ENCODE results near the gene HNRNPA3. TPM values are rescaled to one million over a fixed set of nuclear protein-coding genes. Genes with fewer than 3 reads are reported as not detected.

HNRNPA3 gene
- total and polyA plus RNA-seq, 10 of the 15 experiments (the other 5 are each of a cell fraction or from before 2014, with no cell fraction given) = 40.4 to 343 (median 206) TPM

- ChIA-PET SMC1A (ENCODE audit: uncharacterized antibody, unreplicated experiment) (interaction anchor here (0.8 to 2.3 kb wide), 7 partner anchors 9 to 91 kb away, joined by 3 to 9 read pairs (median 3); no protein-coding TSS in a partner anchor), POLR2A (interaction anchor here (0.6 to 0.9 kb wide), 3 partner anchors 8 to 238 kb away, joined by 3 to 4 read pairs (median 3); no protein-coding TSS in a partner anchor), CTCF (interaction anchor here (0.6 to 3.2 kb wide), 12 partner anchors 9 to 142 kb away, joined by 3 to 17 read pairs (median 4); partner anchors contain the start of gene NFE2L2), RAD21 (ENCODE audit: unreplicated experiment) (interaction anchor here (1.1 to 1.4 kb wide), 2 partner anchors 42 to 90 kb away, joined by 3 to 5 read pairs; no protein-coding TSS in a partner anchor)
- FAIRE-seq = no peak
- Histone ChIP-seq H3K9ac (ENCODE audit: control insufficient read depth, insufficient read depth, low read length) (no peak overlapping the region), H3K36me3 (ENCODE audit: control insufficient read depth in 2 of 2, insufficient read depth in 2 of 2, low read length in 1 of 2) (peaks cover 0 to 11% of the 10 kb centered on the region in 2 experiments; a peak in 3 of 4 replicates), H2AFZ (ENCODE audit: control insufficient read depth, low read depth, low read length) (no peak overlapping the region), H3K4me3 (no peak overlapping the region), H3K9me3 (replicated peaks; ENCODE audit: control insufficient read depth, insufficient read depth, low read length) (peaks cover 6% of the 10 kb centered on the region; the same call in 2 of the 3 replicates), H3K27ac (ENCODE audit: control insufficient read depth, insufficient read depth) (no peak overlapping the region), H3K27me3 (replicated peaks in 1 of 2; ENCODE audit: control insufficient read depth in 2 of 2, insufficient read depth in 2 of 2, low read length in 1 of 2) (no peaks in the 10 kb centered on the region), H3K4me1 (ENCODE audit: control insufficient read depth, insufficient read depth, low read length) (no peaks in the 10 kb centered on the region), H3K79me2 (ENCODE audit: control insufficient read depth, insufficient read depth, low read length) (peaks cover 97% of the 10 kb centered on the region), H3K4me2 (ENCODE audit: control insufficient read depth, insufficient read depth) (no peak overlapping the region), H4K20me1 (ENCODE audit: control insufficient read depth, insufficient read depth) (peaks cover 3% of the 10 kb centered on the region)
- DNase-seq (ENCODE audit: low read depth, low spot score) = no peak
- peak; percentile 9; the same call in 1 of the 3 replicates for ATAC-seq
- in situ Hi-C loops (cut with MboI) (no loop called here), intact Hi-C loops (cut with micrococcal nuclease; ENCODE audit: unreplicated experiment) (no loop called here)
- BruUV-seq (replicated peaks) = no TSS peak
- TF ChIP-seq CHD4 (IDR thresholded peaks at IDR 0.05) (no peak), PML (IDR thresholded peaks at IDR 0.05; ENCODE audit: low read length) (no peak), RAD21 (IDR thresholded peaks at IDR 0.05; ENCODE audit: insufficient read depth, low read depth, low read length) (0 out of 2 replicates have a peak, but pooled peaks have one; percentile 9), PKNOX1 (IDR thresholded peaks at IDR 0.05) (no peak)
- TF ChIP-seq, protein P1, sequence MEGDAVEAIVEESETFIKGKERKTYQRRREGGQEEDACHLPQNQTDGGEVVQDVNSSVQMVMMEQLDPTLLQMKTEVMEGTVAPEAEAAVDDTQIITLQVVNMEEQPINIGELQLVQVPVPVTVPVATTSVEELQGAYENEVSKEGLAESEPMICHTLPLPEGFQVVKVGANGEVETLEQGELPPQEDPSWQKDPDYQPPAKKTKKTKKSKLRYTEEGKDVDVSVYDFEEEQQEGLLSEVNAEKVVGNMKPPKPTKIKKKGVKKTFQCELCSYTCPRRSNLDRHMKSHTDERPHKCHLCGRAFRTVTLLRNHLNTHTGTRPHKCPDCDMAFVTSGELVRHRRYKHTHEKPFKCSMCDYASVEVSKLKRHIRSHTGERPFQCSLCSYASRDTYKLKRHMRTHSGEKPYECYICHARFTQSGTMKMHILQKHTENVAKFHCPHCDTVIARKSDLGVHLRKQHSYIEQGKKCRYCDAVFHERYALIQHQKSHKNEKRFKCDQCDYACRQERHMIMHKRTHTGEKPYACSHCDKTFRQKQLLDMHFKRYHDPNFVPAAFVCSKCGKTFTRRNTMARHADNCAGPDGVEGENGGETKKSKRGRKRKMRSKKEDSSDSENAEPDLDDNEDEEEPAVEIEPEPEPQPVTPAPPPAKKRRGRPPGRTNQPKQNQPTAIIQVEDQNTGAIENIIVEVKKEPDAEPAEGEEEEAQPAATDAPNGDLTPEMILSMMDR (IDR thresholded peaks at IDR 0.05 in 2 of 3, conservative IDR thresholded peaks at IDR 0.05 in 1 of 3; ENCODE audit: control insufficient read depth in 2 of 3, extremely low read depth in 1 of 3, insufficient read depth in 1 of 3, low read depth in 3 of 3, low read length in 3 of 3) = peak in 2 of 3 experiments; percentile 26 to 41; a peak in 4 of 6 replicates
- 94% methylated on average over 11 of the region's 11 CpGs for WGBS (ENCODE audit: insufficient coverage, insufficient replicate concordance, low lambda C conversion rate, missing lambda C conversion rate)
Measured at GRCh38 chr2:177254433-177255226, 42.0 kb downstream of the HNRNPA3 start.
